Parathyroid adenoma (tissue), 2 donors: ENCODE results near the gene NR3C2.

Experiments
- H2AFZ ChIP-seq: fragments of 300-600 bp; sonication (generic); one replicate; pipeline ENCODE4 v1.7.0; 2017; ENCODE audit warnings: antibody characterized with exemption, mild to moderate bottlenecking
- H3K27ac ChIP-seq: fragments of 300-600 bp; sonication (generic); one replicate; pipeline ENCODE4 v1.7.0; 2017
- H3K27me3 ChIP-seq: fragments of 300-600 bp; sonication (generic); one replicate; pipeline ENCODE4 v1.7.0; 2017; ENCODE audit warnings: low read length; ENCODE audit not compliant: control insufficient read depth, insufficient read depth
- H3K36me3 ChIP-seq: fragments of 300-600 bp; sonication (generic); one replicate; pipeline ENCODE4 v1.7.0; 2017; ENCODE audit warnings: low read length; ENCODE audit not compliant: control insufficient read depth, insufficient read depth
- H3K4me1 ChIP-seq: fragments of 300-600 bp; sonication (generic); one replicate; pipeline ENCODE4 v1.7.0; 2017; ENCODE audit warnings: control low read depth
- H3K4me2 ChIP-seq: fragments of 300-600 bp; sonication (generic); one replicate; pipeline ENCODE4 v1.7.0; 2017; ENCODE audit warnings: low read length
- H3K4me3 ChIP-seq: fragments of 300-600 bp; sonication (generic); one replicate; pipeline ENCODE4 v1.7.0; 2017; ENCODE audit warnings: low read depth, low read length
- H3K79me2 ChIP-seq: fragments of 300-600 bp; sonication (generic); one replicate; pipeline ENCODE4 v1.7.0; 2017; ENCODE audit warnings: control low read depth
- H3K9ac ChIP-seq: fragments of 300-600 bp; sonication (generic); one replicate; pipeline ENCODE4 v1.7.0; 2017; ENCODE audit warnings: mild to moderate bottlenecking
- H3K9me3 ChIP-seq: fragments of 300-600 bp; sonication (generic); one replicate; pipeline ENCODE4 v1.7.0; 2017; ENCODE audit warnings: low read length; ENCODE audit not compliant: control insufficient read depth
- TF ChIP-seq, protein P1 (sequence below): fragments of 300-600 bp; sonication (generic); IDR thresholded peaks from one replicate; pipeline ENCODE4 v1.7.0; 2017; ENCODE audit warnings: antibody characterized with exemption, mild to moderate bottlenecking
- donor health status: primary hyperparathyroidism.

Gene NR3C2

DNA sequence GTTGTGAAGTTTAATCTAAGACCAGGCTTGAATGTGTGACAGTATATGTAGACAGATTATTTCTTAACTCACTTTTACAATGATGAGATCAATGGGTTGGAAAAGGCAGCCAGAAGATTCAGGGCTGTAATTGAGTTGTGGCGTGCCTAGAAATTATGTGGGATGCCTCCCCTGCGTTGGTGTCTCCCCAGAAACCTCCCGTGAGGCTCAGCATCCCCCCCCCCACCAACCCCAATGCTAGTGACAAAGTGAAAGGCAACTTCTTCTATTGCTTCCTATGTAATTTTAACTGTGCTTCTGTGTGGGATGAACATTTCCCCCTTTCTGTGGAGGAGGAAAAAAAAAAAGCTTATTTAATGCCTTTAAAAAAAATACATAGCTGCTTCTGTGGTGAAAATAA lies 412.4 kb downstream of the NR3C2 start:
- TF ChIP-seq, protein P1, sequence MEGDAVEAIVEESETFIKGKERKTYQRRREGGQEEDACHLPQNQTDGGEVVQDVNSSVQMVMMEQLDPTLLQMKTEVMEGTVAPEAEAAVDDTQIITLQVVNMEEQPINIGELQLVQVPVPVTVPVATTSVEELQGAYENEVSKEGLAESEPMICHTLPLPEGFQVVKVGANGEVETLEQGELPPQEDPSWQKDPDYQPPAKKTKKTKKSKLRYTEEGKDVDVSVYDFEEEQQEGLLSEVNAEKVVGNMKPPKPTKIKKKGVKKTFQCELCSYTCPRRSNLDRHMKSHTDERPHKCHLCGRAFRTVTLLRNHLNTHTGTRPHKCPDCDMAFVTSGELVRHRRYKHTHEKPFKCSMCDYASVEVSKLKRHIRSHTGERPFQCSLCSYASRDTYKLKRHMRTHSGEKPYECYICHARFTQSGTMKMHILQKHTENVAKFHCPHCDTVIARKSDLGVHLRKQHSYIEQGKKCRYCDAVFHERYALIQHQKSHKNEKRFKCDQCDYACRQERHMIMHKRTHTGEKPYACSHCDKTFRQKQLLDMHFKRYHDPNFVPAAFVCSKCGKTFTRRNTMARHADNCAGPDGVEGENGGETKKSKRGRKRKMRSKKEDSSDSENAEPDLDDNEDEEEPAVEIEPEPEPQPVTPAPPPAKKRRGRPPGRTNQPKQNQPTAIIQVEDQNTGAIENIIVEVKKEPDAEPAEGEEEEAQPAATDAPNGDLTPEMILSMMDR = no peak
- no peaks in the 10 kb centered on the region for H3K36me3 ChIP-seq
- H3K27me3 ChIP-seq = no peaks in the 10 kb centered on the region
- no peak overlapping the region for H2AFZ ChIP-seq
- H3K4me2 ChIP-seq = no peak overlapping the region
- no peak overlapping the region for H3K9ac ChIP-seq
- peaks cover 12% of the 10 kb centered on the region for H3K4me1 ChIP-seq
- no peaks in the 10 kb centered on the region for H3K79me2 ChIP-seq
- H3K27ac ChIP-seq = no peak overlapping the region
- H3K9me3 ChIP-seq = no peaks in the 10 kb centered on the region
- no peak overlapping the region for H3K4me3 ChIP-seq
